Measurements from ENCODE around the gene SKOR2.

DNA sequence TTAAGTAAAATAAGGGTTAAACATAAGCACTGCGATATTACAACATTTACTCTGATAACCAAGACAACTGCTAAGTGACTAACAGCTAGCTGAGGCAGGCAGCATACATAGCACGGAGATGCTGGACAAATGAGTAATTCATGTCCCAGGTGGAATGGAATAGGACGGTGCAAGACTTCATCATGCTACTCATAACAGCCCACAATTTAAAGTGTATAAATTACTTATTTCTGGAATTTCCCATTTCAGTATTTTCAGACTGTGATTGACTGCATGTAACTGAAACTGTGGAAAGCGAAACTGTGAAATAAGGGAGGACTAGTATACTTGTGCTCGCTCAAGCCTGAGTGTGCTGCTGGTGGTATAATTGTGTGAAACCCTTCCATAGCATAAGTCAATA lies 88.2 kb downstream of the SKOR2 start:
- no peak for TF ChIP-seq CTCF (IDR thresholded peaks at IDR 0.05; ENCODE audit: insufficient read depth, low read depth, low read length)
- TF ChIP-seq EZH2 (IDR thresholded peaks at IDR 0.05; ENCODE audit: insufficient read depth, low read length), result no peak

Data from astrocyte (in vitro differentiated cells and primary cell).